ENCODE measurements around the gene PRKN. TPM values are rescaled to one million over a fixed set of nuclear protein-coding genes. Genes with fewer than 3 reads are reported as not detected.

Gene PRKN
- total RNA-seq, 4 donors from 2014 or later, result 4.5 to 12.3 (median 9.0) TPM

- intact Hi-C loops (cut with DNase I; ENCODE audit: low total_unique reads), result no loop called here
- H3K27me3 ChIP-seq, result no peaks in the 10 kb centered on the region
- no peaks in the 10 kb centered on the region for H3K4me1 ChIP-seq
- no peak for TF ChIP-seq POLR2AphosphoS5 (IDR thresholded peaks at IDR 0.05)
- TF ChIP-seq POLR2A (IDR thresholded peaks at IDR 0.05), result no peak
- TF ChIP-seq CTCF (IDR thresholded peaks at IDR 0.05), result no peak
- no peak for TF ChIP-seq EP300 (IDR thresholded peaks at IDR 0.05; ENCODE audit: low read depth)
- 88 to 92% methylated on average over 6 of the region's 6 CpGs for WGBS, 2 donors (ENCODE audit: low coverage in 1 of 2)
- no peaks in the 10 kb centered on the region for H3K36me3 ChIP-seq
- no peak overlapping the region for H3K4me3 ChIP-seq
- no peak overlapping the region for H3K27ac ChIP-seq
- in situ Hi-C loops (cut with MboI; ENCODE audit: low pct_ligation_motif_present in 1 of 4, low pct_unique_long_range_greater_than_20kb in 1 of 4, low sequenced_read_pairs in 3 of 4), result no loop called here
- no peak for DNase-seq
- no peaks in the 10 kb centered on the region for H3K9me3 ChIP-seq
Measured at GRCh38 chr6:161654209-161654608, 1073.4 kb downstream of the PRKN start.

GRCh38 chr6:161651949-161652348, 1075.6 kb downstream of the PRKN start:
- intact Hi-C loops (cut with DNase I; ENCODE audit: low total_unique reads), result no loop called here
- H3K9me3 ChIP-seq, result no peaks in the 10 kb centered on the region
- H3K36me3 ChIP-seq, result no peaks in the 10 kb centered on the region
- no peak for DNase-seq
- TF ChIP-seq EP300 (IDR thresholded peaks at IDR 0.05; ENCODE audit: low read depth) (no peak), CTCF (IDR thresholded peaks at IDR 0.05) (no peak), POLR2AphosphoS5 (IDR thresholded peaks at IDR 0.05) (no peak), POLR2A (IDR thresholded peaks at IDR 0.05) (no peak)
- in situ Hi-C loops (cut with MboI; ENCODE audit: low pct_ligation_motif_present in 1 of 4, low pct_unique_long_range_greater_than_20kb in 1 of 4, low sequenced_read_pairs in 3 of 4), result no loop called here
- no peaks in the 10 kb centered on the region for H3K4me1 ChIP-seq
- WGBS, 2 donors (ENCODE audit: low coverage in 1 of 2), result 80 to 90% methylated on average over 1 of the region's 1 CpG
- H3K27me3 ChIP-seq, result no peaks in the 10 kb centered on the region
- H3K4me3 ChIP-seq, result no peak overlapping the region
- no peak overlapping the region for H3K27ac ChIP-seq

- Histone ChIP-seq H3K9me3 (no peaks in the 10 kb centered on the region), H3K36me3 (no peaks in the 10 kb centered on the region), H3K4me3 (no peak overlapping the region), H3K27me3 (no peaks in the 10 kb centered on the region), H3K27ac (no peak overlapping the region), H3K4me1 (no peaks in the 10 kb centered on the region)
- intact Hi-C loops (cut with DNase I; ENCODE audit: low total_unique reads) (no loop called here), in situ Hi-C loops (cut with MboI; ENCODE audit: low pct_ligation_motif_present in 1 of 4, low pct_unique_long_range_greater_than_20kb in 1 of 4, low sequenced_read_pairs in 3 of 4) (no loop called here)
- WGBS, 2 donors (ENCODE audit: low coverage in 1 of 2), result 60 to 68% methylated on average over 1 to 4 of the region's 4 CpGs
- DNase-seq, result no peak
- TF ChIP-seq CTCF (IDR thresholded peaks at IDR 0.05) (no peak), POLR2AphosphoS5 (IDR thresholded peaks at IDR 0.05) (no peak), EP300 (IDR thresholded peaks at IDR 0.05; ENCODE audit: low read depth) (no peak), POLR2A (IDR thresholded peaks at IDR 0.05) (no peak)
Measured at GRCh38 chr6:161649841-161650240, 1077.7 kb downstream of the PRKN start.

- H3K36me3 ChIP-seq, result no peaks in the 10 kb centered on the region
- no peaks in the 10 kb centered on the region for H3K27me3 ChIP-seq
- TF ChIP-seq CTCF (IDR thresholded peaks at IDR 0.05) (no peak), EP300 (IDR thresholded peaks at IDR 0.05; ENCODE audit: low read depth) (no peak), POLR2AphosphoS5 (IDR thresholded peaks at IDR 0.05) (no peak), POLR2A (IDR thresholded peaks at IDR 0.05) (no peak)
- WGBS, 2 donors (ENCODE audit: low coverage in 1 of 2), result 91% methylated on average over 2 of the region's 2 CpGs; no CpG with 5 or more reads in 1 of the 2 donors
- in situ Hi-C loops (cut with MboI; ENCODE audit: low pct_ligation_motif_present in 1 of 4, low pct_unique_long_range_greater_than_20kb in 1 of 4, low sequenced_read_pairs in 3 of 4) (no loop called here), intact Hi-C loops (cut with DNase I; ENCODE audit: low total_unique reads) (no loop called here)
- H3K4me3 ChIP-seq, result no peak overlapping the region
- H3K27ac ChIP-seq, result no peak overlapping the region
- no peak for DNase-seq
- H3K9me3 ChIP-seq, result no peaks in the 10 kb centered on the region
- H3K4me1 ChIP-seq, result no peaks in the 10 kb centered on the region
Measured at GRCh38 chr6:161649068-161649467, 1078.5 kb downstream of the PRKN start.
